ENCODE results near the gene PIRT. TPM values are rescaled to one million over a fixed set of nuclear protein-coding genes. Genes with fewer than 3 reads are reported as not detected.
"Not testable (repeated sequence)": the region's sequence is repeated elsewhere in the genome, so short reads cannot be mapped to it uniquely, and the experiment has no call there.

PIRT gene
- total and polyA plus RNA-seq, 2 donors (not counting 1 experiment from before 2014, with no cell fraction given): not detected

DNA sequence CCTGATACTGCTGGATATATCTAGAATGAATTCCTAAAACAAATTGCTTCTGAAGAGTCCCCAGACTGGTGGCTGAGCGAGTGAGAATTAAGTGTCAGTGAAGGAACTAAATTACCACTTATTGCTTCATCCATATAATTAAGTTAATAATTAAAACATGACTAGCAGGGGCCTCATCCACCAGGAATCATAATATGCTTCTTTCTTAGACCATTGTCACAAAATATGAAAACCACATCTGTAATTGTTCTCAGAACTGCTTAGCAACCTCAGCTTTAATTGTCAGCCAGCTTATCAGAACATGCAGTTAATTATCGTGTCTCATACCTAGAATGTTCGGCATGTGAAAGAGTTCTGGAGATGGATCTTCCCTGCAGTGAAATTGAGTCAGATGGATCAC, 21.2 kb upstream of the PIRT start:
- Mint-ChIP-seq H3K27me3 (peaks cover 4% of the 10 kb centered on the region), H3K27ac (no peak overlapping the region), H3K4me1 (no peaks in the 10 kb centered on the region), H3K9me3 (ENCODE audit: insufficient read depth) (peaks cover 8% of the 10 kb centered on the region), H3K4me3 (no peak overlapping the region)
- Histone ChIP-seq H3K4me2 (replicated peaks; ENCODE audit: low read depth, low read length, poor library complexity, severe bottlenecking) (no peak overlapping the region), H3K4me3 (ENCODE audit: control extremely low read depth in 1 of 5, extremely low read depth in 1 of 5, insufficient read depth in 1 of 5, low read depth in 2 of 5, low read length in 4 of 5) (no peak overlapping the region), H3K27me3 (replicated peaks in 1 of 4; ENCODE audit: control extremely low read depth in 1 of 4, control insufficient read depth in 3 of 4, insufficient read depth in 4 of 4, low read length in 3 of 4) (peaks cover 0 to 3% (median 0%) of the 10 kb centered on the region in 4 experiments), H3K4me1 (ENCODE audit: control insufficient read depth in 2 of 2, insufficient read depth in 2 of 2, low read length in 2 of 2) (no peaks in the 10 kb centered on the region), H4K20me1 (ENCODE audit: control insufficient read depth, insufficient read depth, low read length, poor library complexity, severe bottlenecking) (no peaks in the 10 kb centered on the region), H3K27ac (ENCODE audit: low read length in 2 of 2) (no peak overlapping the region), H3K79me2 (ENCODE audit: control insufficient read depth, insufficient read depth, low read length) (no peaks in the 10 kb centered on the region), H3K9ac (ENCODE audit: low read length) (no peak overlapping the region), H2AFZ (ENCODE audit: insufficient read depth, low read depth, low read length, poor library complexity, severe bottlenecking) (no peak overlapping the region), H3K9me3 (ENCODE audit: control extremely low read depth in 1 of 3, control insufficient read depth in 2 of 3, insufficient read depth in 1 of 3, low read length in 2 of 3) (peaks cover 0 to 9% (median 0%) of the 10 kb centered on the region in 3 donors), H3K36me3 (replicated peaks in 1 of 2; ENCODE audit: control extremely low read depth in 1 of 2, control insufficient read depth in 1 of 2, extremely low read depth in 1 of 2, insufficient read depth in 2 of 2, low read length in 1 of 2) (no peaks in the 10 kb centered on the region)
- TF ChIP-seq, protein P1, sequence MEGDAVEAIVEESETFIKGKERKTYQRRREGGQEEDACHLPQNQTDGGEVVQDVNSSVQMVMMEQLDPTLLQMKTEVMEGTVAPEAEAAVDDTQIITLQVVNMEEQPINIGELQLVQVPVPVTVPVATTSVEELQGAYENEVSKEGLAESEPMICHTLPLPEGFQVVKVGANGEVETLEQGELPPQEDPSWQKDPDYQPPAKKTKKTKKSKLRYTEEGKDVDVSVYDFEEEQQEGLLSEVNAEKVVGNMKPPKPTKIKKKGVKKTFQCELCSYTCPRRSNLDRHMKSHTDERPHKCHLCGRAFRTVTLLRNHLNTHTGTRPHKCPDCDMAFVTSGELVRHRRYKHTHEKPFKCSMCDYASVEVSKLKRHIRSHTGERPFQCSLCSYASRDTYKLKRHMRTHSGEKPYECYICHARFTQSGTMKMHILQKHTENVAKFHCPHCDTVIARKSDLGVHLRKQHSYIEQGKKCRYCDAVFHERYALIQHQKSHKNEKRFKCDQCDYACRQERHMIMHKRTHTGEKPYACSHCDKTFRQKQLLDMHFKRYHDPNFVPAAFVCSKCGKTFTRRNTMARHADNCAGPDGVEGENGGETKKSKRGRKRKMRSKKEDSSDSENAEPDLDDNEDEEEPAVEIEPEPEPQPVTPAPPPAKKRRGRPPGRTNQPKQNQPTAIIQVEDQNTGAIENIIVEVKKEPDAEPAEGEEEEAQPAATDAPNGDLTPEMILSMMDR (IDR thresholded peaks at IDR 0.05): no peak
- no peak for TF ChIP-seq EZH2 (IDR thresholded peaks at IDR 0.05; ENCODE audit: borderline replicate concordance, insufficient read depth, low read depth, low read length, poor library complexity, severe bottlenecking)
- CTCF ChIA-PET: no interaction called here
- intact Hi-C loops (cut with micrococcal nuclease): no loop called here
- no CpG with 5 or more reads among the region's 3 CpGs for WGBS (ENCODE audit: insufficient coverage)
- POLR2A ChIA-PET: no interaction called here
- DNase-seq: no peak
- ATAC-seq (ENCODE audit: low read depth): no peak

DNA sequence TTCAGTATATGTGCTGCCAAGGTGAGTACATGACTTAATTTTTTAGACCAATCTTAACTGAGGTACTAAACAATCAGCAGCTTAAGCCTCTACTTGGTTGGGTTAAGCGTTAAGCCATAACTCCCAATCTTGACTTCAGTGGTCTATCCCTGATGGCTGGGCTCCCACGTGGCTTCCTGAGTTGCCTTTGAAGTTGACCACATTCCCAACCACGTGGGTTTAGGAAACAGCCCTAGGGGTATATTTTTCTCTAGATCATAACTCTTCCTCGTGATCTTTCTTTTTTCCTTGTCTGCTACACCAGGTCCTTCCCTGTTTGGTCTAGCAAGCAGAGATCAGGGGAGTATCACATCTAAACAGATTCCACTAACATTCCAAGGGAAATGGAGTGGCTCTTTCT, 20.1 kb upstream of the PIRT start:
- no peaks in the 10 kb centered on the region for H3K4me1 Mint-ChIP-seq
- no peak for ATAC-seq (ENCODE audit: low read depth)
- CTCF ChIA-PET: no interaction called here
- H3K9me3 Mint-ChIP-seq (ENCODE audit: insufficient read depth): peaks cover 4% of the 10 kb centered on the region
- Histone ChIP-seq H3K9ac (ENCODE audit: low read length) (no peak overlapping the region), H3K79me2 (ENCODE audit: control insufficient read depth, insufficient read depth, low read length) (no peaks in the 10 kb centered on the region), H3K27me3 (replicated peaks in 1 of 4; ENCODE audit: control extremely low read depth in 1 of 4, control insufficient read depth in 3 of 4, insufficient read depth in 4 of 4, low read length in 3 of 4) (no peaks in the 10 kb centered on the region), H2AFZ (ENCODE audit: insufficient read depth, low read depth, low read length, poor library complexity, severe bottlenecking) (no peak overlapping the region), H3K36me3 (replicated peaks in 1 of 2; ENCODE audit: control extremely low read depth in 1 of 2, control insufficient read depth in 1 of 2, extremely low read depth in 1 of 2, insufficient read depth in 2 of 2, low read length in 1 of 2) (no peaks in the 10 kb centered on the region), H3K4me3 (ENCODE audit: control extremely low read depth in 1 of 5, extremely low read depth in 1 of 5, insufficient read depth in 1 of 5, low read depth in 2 of 5, low read length in 4 of 5) (no peak overlapping the region), H3K9me3 (ENCODE audit: control extremely low read depth in 1 of 3, control insufficient read depth in 2 of 3, insufficient read depth in 1 of 3, low read length in 2 of 3) (peaks cover 0 to 4% (median 0%) of the 10 kb centered on the region in 3 donors), H3K4me2 (replicated peaks; ENCODE audit: low read depth, low read length, poor library complexity, severe bottlenecking) (no peak overlapping the region), H3K27ac (ENCODE audit: low read length in 2 of 2) (no peak overlapping the region), H3K4me1 (ENCODE audit: control insufficient read depth in 2 of 2, insufficient read depth in 2 of 2, low read length in 2 of 2) (no peaks in the 10 kb centered on the region), H4K20me1 (ENCODE audit: control insufficient read depth, insufficient read depth, low read length, poor library complexity, severe bottlenecking) (no peaks in the 10 kb centered on the region)
- intact Hi-C loops (cut with micrococcal nuclease): no loop called here
- WGBS (ENCODE audit: insufficient coverage): no CpG with 5 or more reads among the region's 4 CpGs
- TF ChIP-seq, protein P1 (IDR thresholded peaks at IDR 0.05): no peak
- TF ChIP-seq EZH2 (IDR thresholded peaks at IDR 0.05; ENCODE audit: borderline replicate concordance, insufficient read depth, low read depth, low read length, poor library complexity, severe bottlenecking): no peak
- no peaks in the 10 kb centered on the region for H3K27me3 Mint-ChIP-seq
- POLR2A ChIA-PET: no interaction called here
- H3K27ac Mint-ChIP-seq: no peak overlapping the region
- H3K4me3 Mint-ChIP-seq: no peak overlapping the region
- no peak for DNase-seq

DNA sequence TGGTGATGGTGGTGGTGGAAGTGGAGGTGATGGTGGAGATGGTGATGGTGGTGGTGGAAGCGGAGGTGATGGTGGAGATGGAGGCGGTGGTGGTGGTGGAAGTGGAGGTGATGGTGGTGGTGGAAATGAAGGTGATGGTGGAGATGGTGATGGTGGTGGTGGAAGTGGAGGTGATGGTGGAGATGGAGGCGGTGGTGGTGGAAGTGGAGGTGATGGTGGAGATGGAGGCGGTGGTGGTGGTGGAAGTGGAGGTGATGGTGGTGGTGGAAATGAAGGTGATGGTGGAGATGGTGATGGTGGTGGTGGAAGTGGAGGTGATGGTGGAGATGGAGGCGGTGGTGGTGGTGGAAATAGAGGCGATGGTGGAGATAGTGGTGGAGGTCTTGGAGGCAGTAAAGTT, 8.7 kb upstream of the PIRT start:
- intact Hi-C loops (cut with micrococcal nuclease); H3K4me3 Mint-ChIP-seq; DNase-seq: not testable (repeated sequence)

More for the DNA sequence above, 8.7 kb upstream of the PIRT start:
- H3K9me3 Mint-ChIP-seq (ENCODE audit: insufficient read depth); H3K9ac ChIP-seq (ENCODE audit: low read length); H3K79me2 ChIP-seq (ENCODE audit: control insufficient read depth, insufficient read depth, low read length); H2AFZ ChIP-seq (ENCODE audit: insufficient read depth, low read depth, low read length, poor library complexity, severe bottlenecking); H3K4me3 ChIP-seq (ENCODE audit: control extremely low read depth in 1 of 5, extremely low read depth in 1 of 5, insufficient read depth in 1 of 5, low read depth in 2 of 5, low read length in 4 of 5); H3K4me1 ChIP-seq (ENCODE audit: control insufficient read depth in 2 of 2, insufficient read depth in 2 of 2, low read length in 2 of 2); H3K4me2 ChIP-seq (replicated peaks; ENCODE audit: low read depth, low read length, poor library complexity, severe bottlenecking); H3K27ac Mint-ChIP-seq; H3K9me3 ChIP-seq (ENCODE audit: control extremely low read depth in 1 of 3, control insufficient read depth in 2 of 3, insufficient read depth in 1 of 3, low read length in 2 of 3); H4K20me1 ChIP-seq (ENCODE audit: control insufficient read depth, insufficient read depth, low read length, poor library complexity, severe bottlenecking); H3K36me3 ChIP-seq (replicated peaks in 1 of 2; ENCODE audit: control extremely low read depth in 1 of 2, control insufficient read depth in 1 of 2, extremely low read depth in 1 of 2, insufficient read depth in 2 of 2, low read length in 1 of 2); ATAC-seq (ENCODE audit: low read depth); H3K27ac ChIP-seq (ENCODE audit: low read length in 2 of 2); POLR2A ChIA-PET; H3K4me1 Mint-ChIP-seq: not testable (repeated sequence)
- 87% methylated on average over 6 of the region's 6 CpGs for WGBS (ENCODE audit: insufficient coverage)
- CTCF ChIA-PET: interaction anchor here (1.1 to 5.0 kb wide), 5 partner anchors 201 to 216 kb away, joined by 4 to 100 read pairs (median 48); no protein-coding TSS in a partner anchor
- peaks cover 32% of the 10 kb centered on the region for H3K27me3 Mint-ChIP-seq
- peaks cover 0 to 16% (median 0%) of the 10 kb centered on the region in 4 experiments for H3K27me3 ChIP-seq (replicated peaks in 1 of 4; ENCODE audit: control extremely low read depth in 1 of 4, control insufficient read depth in 3 of 4, insufficient read depth in 4 of 4, low read length in 3 of 4)

Data from B cell (primary cell).